Measurements from ENCODE around the gene DELE1. TPM values are rescaled to one million over a fixed set of nuclear protein-coding genes. Genes with fewer than 3 reads are reported as not detected.

The DELE1 gene
- total RNA-seq, 4 donors from 2014 or later: 57.3 to 87.5 (median 61.0) TPM

GRCh38 chr5:141877356-141878185 is 46.1 kb upstream of the DELE1 start:
- DNase-seq (ENCODE audit: low spot score): no peak
- TF ChIP-seq, protein P1, sequence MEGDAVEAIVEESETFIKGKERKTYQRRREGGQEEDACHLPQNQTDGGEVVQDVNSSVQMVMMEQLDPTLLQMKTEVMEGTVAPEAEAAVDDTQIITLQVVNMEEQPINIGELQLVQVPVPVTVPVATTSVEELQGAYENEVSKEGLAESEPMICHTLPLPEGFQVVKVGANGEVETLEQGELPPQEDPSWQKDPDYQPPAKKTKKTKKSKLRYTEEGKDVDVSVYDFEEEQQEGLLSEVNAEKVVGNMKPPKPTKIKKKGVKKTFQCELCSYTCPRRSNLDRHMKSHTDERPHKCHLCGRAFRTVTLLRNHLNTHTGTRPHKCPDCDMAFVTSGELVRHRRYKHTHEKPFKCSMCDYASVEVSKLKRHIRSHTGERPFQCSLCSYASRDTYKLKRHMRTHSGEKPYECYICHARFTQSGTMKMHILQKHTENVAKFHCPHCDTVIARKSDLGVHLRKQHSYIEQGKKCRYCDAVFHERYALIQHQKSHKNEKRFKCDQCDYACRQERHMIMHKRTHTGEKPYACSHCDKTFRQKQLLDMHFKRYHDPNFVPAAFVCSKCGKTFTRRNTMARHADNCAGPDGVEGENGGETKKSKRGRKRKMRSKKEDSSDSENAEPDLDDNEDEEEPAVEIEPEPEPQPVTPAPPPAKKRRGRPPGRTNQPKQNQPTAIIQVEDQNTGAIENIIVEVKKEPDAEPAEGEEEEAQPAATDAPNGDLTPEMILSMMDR (IDR thresholded peaks at IDR 0.05): no peak

DNA sequence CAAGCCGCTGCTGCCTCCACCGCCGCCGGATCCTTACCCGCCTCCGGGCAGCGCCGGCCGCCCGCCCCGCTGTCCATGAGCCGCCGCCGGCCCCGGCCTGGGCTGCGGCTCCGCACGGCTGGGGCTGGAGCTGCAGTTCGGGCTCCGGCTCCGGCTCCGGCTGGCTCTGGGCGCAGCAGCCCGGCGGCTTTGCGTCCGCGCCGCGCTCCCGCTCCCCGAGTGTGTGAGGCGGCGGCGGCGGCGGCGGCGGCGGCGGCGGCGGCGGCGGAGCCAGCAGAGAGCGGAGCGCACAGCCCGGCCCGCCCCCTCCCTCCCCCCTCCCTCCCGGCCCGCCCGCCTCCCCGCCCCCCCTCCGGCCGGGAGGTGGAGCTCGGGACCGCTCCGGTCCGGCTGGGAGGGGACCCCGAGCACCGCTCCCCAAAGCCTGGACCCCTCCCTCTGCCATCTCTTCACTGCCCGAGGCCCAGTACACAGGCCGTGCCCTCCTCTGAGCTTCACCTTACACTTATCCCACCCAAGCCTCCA is 45.4 kb upstream of the DELE1 start, which contains the start of gene PCDH1:
TSS of gene PCDH1 (minus strand) at position 225 of the 525 bp plus-strand sequence. CDS start at position 77, 148 bp downstream.
- peak; percentile 42 for ATAC-seq (ENCODE audit: low FRiP score)
- TF ChIP-seq, protein P1 (IDR thresholded peaks at IDR 0.05): no peak
- no peak for DNase-seq (ENCODE audit: low spot score)

More at GRCh38 chr5:141877356-141878185, 46.1 kb upstream of the DELE1 start:
- ATAC-seq (ENCODE audit: low FRiP score): no peak

- TF ChIP-seq, protein P1 (IDR thresholded peaks at IDR 0.05): peak in 2 of 3 donors; percentile 40 to 72
- DNase-seq (ENCODE audit: low spot score): peak; percentile 91
- peak; percentile 83 for ATAC-seq (ENCODE audit: low FRiP score)
Observed at GRCh38 chr5:141878711-141879425, 44.8 kb upstream of the DELE1 start.

- TF ChIP-seq, protein P1 (IDR thresholded peaks at IDR 0.05): no peak
- no peak for DNase-seq (ENCODE audit: low spot score)
- no peak for ATAC-seq (ENCODE audit: low FRiP score)
Observed at GRCh38 chr5:141879426-141879759, 44.3 kb upstream of the DELE1 start.

DNA sequence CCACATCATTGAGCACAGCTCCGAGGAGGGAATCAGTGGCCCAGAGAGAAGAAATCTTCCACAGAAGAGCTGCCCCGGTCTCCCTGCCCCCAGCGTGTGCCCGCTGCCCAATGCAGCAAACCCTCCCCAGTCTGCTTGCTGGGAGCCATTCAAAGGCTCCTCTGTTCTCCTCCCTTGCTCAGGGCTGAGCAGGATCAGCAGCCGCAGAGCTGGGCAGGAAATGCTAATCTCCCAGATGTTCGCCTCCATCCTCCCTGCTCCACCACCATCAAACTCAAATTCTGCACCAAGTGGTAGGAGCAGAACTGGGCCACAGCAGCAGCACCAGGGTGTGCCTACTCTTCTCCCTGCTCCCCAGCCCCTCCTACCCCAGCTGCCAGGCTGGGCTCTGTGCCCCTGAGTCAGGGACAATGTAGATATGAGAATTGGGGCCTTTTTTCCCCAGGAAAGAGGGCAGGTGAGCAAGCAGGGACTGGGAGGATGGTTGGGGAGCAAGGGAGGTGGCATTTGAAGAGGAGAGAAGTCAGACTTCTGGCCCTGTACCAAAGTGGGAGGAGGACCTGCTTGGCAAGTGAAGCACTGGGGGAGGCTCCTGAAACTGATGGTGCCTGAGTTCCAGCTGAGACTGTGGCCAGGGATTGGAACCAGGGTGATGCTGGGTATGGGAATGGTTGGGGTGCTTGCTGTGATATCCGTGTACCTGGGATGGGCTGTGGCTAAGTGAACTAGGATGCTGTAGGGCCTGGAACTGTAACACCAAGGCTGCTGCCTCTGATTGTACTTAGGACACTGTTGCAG is 43.5 kb upstream of the DELE1 start:
- TF ChIP-seq, protein P1 (IDR thresholded peaks at IDR 0.05): no peak
- DNase-seq (ENCODE audit: low spot score) (no peak), ATAC-seq (ENCODE audit: low FRiP score) (no peak)

- DNase-seq (ENCODE audit: low spot score) (no peak), ATAC-seq (ENCODE audit: low FRiP score) (no peak)
- TF ChIP-seq, protein P1 (IDR thresholded peaks at IDR 0.05): no peak
Observed at GRCh38 chr5:141880961-141881801, 42.5 kb upstream of the DELE1 start.
